Activated effector memory CD4-positive, alpha-beta T cell treated with Interleukin-2 at 50 U/mL for 16 hours (primary cell): ENCODE measurements around the gene FRMD4A.
A peak's percentile ranks its signal among the peaks of the same experiment; 100 is the strongest.
"Not testable (repeated sequence)": the region's sequence is repeated elsewhere in the genome, so short reads cannot be mapped to it uniquely, and the experiment has no call there.

ENCODE experiments used
- DNase-seq: peaks from one replicate; pipeline ENCODE4 v3.0.0-alpha.2; 2020

Gene FRMD4A

GRCh38 chr10:13801907-13802288 is 528.8 kb downstream of the FRMD4A start:
- DNase-seq: no peak

DNA sequence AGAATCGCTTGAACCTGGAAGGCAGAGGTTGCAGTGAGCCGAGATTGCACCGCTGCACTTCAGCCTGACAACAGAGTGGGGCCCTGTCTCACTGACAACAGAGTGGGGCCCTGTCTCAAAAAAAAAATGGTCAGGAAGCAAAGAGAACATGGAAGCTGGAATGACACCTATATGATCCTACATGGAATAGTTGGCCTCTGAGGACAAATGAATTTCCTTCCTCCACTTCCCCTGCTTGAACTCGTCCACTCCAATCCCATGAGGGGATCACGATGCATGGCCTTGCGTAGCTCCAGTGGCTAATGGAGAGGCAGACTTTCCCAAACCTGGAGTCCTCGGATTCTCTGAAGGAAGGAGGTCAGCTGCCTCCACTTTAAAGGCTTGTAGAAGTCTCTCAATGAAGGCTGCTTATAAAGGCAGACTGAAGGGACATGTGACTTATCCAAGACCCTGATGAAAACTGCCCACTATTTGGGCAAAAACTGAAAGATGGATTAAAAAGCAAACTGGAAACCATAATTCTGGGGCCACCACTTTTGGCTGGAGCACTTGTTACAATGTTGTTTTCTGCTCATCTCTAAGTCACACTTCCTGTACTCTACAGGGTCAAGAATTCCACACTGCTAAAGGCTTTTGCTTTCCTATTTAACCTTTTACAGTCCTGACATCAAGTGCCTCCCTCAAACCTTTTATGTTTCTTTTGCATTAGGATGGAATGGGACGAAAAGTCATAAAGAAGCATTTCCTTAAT is 529.4 kb downstream of the FRMD4A start:
- no peak for DNase-seq

- DNase-seq: no peak
Measured at GRCh38 chr10:13797164-13797563, 533.6 kb downstream of the FRMD4A start.

GRCh38 chr10:13795653-13796555 is 534.8 kb downstream of the FRMD4A start:
- no peak for DNase-seq

- DNase-seq: no peak
Measured at GRCh38 chr10:13794992-13795612, 535.6 kb downstream of the FRMD4A start.

- no peak for DNase-seq
Measured at GRCh38 chr10:13792006-13792405, 538.7 kb downstream of the FRMD4A start.

DNA sequence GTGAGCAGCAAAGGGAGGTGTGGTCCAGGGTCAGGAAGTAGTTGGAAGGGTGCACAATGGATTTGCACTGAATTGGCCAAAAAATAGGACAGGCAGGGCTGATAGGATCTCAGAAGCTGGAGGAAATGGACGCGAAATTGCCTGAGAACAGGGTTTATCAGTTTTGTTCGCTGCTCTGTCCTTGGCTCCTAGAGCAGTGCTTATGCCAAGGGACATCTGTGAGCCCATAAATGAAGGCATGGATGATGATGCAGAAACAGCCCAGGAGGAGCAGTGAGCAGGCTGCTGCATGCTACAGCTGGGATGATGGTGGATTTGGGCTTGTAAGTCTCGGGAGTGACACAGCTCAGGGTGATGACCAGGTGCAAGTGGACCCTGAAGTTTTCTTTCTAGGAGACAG is 539.2 kb downstream of the FRMD4A start:
- no peak for DNase-seq

DNA sequence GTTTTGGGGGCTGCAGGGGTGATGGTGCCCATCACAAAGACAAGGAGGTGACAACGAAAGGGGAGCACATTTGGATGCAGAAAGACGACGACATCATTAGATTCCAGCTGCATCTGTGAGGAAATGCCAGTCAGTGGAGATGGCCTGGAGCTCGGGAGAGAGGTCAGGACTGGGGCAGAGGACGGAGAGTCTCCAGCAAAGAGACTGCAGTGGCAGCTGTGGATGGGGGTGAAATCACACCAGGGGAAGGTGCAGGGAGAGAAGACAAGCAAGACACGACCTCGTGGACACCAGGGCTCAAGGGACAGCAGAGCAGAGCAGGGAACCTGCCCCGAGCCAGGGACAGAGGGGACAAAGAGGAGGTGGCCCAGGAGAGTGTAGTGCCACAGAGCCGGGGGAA is 540.5 kb downstream of the FRMD4A start:
- DNase-seq: no peak

DNA sequence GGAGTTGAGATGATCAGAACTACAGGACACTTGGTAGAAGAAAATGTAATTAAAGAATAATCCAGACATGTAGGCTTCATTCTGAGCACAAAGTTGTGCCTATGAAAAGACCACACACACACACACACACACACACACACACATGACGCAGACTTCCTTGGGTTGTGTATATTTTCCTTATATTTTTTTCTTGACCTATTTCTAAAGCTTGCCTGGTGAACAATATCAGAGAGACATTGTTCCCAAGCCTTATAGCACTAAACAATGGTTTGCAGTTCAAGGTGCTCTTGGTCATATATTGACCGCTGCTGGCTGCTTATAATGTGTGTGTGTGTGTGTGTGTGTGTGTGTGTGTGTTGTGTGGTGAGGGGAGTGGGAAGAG is 541.3 kb downstream of the FRMD4A start:
- no peak for DNase-seq

DNA sequence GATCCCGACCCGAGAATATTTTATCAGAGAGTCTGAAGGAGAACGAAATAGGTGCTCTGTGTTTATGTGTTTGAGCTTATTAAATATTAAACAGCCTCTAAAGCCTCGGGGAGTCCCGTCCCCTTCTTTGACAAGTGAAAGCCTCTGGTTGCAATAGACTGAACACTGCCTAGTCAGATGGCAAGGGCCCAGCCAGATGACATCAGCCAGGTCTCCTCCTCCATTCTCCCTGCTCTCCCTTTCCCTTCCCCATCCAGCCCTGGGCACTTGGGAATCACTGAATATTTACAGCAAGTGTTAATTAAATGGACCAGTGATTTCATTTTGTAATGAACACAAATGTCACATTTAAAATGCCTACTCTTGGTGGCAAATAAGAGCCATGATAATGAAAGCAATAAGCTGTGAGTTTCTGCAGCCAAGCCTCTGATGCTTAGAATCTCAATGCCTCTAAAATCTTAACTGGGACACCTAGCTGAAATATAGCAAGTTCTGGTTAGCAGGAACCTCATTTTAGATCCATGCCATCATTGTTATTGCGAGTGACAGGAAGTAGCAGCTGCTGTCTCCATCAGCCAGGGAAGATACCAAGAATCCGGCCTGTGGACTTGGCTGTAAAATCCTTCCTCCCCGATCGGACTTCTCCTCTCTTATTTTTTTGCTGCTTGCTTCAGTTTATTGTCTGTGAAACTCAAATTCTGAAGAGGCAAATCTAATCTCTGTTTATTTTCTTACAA is 541.8 kb downstream of the FRMD4A start:
- no peak for DNase-seq

- DNase-seq: no peak
Measured at GRCh38 chr10:13788320-13788600, 542.5 kb downstream of the FRMD4A start.

- peak; percentile 57 for DNase-seq
Measured at GRCh38 chr10:13787015-13787421, 543.7 kb downstream of the FRMD4A start.

DNA sequence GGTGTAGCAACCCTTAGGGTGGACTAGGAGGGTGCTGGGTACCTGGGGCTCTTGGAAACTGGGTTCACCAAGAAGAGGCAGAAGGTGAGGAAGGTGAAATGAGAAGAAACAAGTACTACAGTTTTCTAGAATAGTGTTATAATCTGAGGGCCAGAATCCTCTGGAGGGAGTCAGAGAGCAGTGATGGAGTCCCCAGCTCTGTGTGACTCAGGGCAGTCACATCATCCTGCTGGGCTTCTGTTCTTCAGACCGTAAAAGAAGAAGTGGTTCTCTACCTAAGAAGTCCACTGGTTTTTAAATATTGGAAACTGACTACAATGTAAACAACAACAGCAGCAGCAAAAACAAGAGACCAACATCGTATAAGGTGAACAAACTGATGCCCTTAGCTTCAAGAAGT is 546.7 kb downstream of the FRMD4A start:
- DNase-seq: no peak

- DNase-seq: no peak
Measured at GRCh38 chr10:13779748-13780147, 551.0 kb downstream of the FRMD4A start.

GRCh38 chr10:13778693-13778960 is 552.1 kb downstream of the FRMD4A start:
- not testable (repeated sequence) for DNase-seq

GRCh38 chr10:13776861-13777311 is 553.8 kb downstream of the FRMD4A start:
- no peak for DNase-seq

DNA sequence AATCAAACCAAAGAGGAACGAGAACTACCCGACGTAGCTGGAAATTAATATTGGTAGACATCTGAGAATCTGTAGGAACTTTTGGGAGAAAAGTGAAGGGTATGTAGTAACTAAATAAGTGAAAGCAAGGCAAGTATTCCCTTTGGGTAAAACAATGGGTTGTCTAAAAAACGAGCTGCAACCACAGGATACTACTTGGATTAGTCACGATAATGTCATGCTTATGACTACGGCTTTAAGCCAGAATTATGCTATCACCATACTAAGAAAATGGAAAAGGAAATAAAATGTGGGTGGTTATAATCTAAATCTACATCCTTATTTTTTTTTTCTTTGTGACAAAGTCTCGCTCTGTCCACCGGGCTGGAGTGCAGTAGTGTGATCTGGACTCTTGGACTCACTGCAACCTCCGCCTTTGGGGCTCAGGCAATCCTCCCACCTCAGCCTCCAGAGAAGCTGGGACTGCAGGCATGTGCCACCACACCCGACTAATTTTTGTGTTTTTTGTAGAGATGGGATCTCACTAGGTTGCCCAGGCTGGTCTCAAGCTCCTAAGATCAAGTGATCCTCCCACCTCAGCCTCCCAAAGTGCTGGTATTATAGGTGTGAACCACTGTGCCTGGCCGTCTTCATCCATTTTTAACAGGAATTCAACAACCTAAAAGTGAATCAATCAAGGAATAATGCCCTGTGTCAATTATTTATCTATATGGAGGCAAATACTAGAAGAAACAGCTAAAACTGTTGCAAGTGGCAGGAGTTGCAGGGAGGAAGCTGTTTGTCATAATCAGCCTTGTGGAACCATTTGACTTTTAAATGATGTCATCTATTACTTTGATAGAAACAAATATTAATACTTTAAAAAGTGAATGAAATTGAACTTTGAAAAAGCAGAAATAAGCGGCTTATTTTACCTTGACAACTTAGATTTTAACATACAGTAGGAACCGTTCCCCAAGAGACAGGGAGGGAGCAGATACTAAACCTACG is 554.6 kb downstream of the FRMD4A start:
- DNase-seq: no peak

GRCh38 chr10:13774303-13774893 is 556.3 kb downstream of the FRMD4A start:
- no peak for DNase-seq

GRCh38 chr10:13773496-13774170 is 557.1 kb downstream of the FRMD4A start:
- no peak for DNase-seq

DNA sequence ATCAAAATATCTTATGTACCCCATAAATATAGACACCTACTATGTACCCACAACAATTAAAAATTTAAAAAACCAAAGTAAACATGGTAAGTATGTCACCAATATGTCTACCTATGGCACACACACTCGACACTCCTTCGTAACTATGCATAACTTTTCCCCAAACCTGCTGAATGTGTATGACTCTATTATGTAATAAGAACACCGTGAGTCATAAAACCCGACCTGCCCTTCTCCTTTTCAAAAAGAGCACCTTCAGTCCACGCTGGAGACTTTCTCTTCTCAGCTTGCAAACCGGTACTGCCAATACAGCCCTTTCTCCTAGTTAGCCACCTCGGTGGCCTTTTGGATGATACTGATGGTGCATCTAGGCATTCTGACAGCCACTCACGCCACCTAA is 557.7 kb downstream of the FRMD4A start:
- no peak for DNase-seq

- DNase-seq: no peak
Measured at GRCh38 chr10:13771992-13772391, 558.7 kb downstream of the FRMD4A start.
